ENCODE data around the gene TSPEAR. TPM values are rescaled to one million over a fixed set of nuclear protein-coding genes. Genes with fewer than 3 reads are reported as not detected.

TSPEAR gene
- total RNA-seq, 4 donors from 2014 or later = not detected

DNA sequence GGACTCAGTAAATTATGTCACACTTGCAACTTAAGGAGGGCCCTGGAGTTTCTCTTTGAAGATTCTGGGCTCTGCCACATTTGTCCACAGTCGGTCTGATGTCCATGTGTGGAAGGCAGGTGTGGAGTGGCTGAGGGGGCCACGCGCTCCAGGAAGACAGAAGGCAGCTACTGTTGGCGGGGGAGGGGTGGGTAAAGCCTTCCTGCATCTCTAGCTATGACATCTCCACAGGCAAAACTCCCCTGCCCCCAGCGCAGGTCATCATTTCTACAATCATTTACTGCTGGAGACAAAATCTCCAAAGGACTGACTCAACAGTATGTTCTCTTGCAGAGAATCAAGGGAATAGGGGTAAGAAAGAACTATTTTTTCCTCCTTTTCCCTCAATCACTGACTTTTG is 11.4 kb upstream of the TSPEAR start:
- Histone ChIP-seq H3K36me3 (no peaks in the 10 kb centered on the region), H3K27ac (no peak overlapping the region), H3K27me3 (peaks cover 50 to 68% (median 63%) of the 10 kb centered on the region in 3 donors), H3K4me3 (no peak overlapping the region), H3K4me1 (no peaks in the 10 kb centered on the region), H3K9me3 (no peaks in the 10 kb centered on the region)
- no peak for DNase-seq
- intact Hi-C loops (cut with DNase I; ENCODE audit: low total_unique reads) (no loop called here), in situ Hi-C loops (cut with MboI; ENCODE audit: low sequenced_read_pairs in 4 of 4) (no loop called here)
- TF ChIP-seq POLR2A (IDR thresholded peaks at IDR 0.05) = no peak
- TF ChIP-seq, protein P1, sequence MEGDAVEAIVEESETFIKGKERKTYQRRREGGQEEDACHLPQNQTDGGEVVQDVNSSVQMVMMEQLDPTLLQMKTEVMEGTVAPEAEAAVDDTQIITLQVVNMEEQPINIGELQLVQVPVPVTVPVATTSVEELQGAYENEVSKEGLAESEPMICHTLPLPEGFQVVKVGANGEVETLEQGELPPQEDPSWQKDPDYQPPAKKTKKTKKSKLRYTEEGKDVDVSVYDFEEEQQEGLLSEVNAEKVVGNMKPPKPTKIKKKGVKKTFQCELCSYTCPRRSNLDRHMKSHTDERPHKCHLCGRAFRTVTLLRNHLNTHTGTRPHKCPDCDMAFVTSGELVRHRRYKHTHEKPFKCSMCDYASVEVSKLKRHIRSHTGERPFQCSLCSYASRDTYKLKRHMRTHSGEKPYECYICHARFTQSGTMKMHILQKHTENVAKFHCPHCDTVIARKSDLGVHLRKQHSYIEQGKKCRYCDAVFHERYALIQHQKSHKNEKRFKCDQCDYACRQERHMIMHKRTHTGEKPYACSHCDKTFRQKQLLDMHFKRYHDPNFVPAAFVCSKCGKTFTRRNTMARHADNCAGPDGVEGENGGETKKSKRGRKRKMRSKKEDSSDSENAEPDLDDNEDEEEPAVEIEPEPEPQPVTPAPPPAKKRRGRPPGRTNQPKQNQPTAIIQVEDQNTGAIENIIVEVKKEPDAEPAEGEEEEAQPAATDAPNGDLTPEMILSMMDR (IDR thresholded peaks at IDR 0.05 in 4 of 5, conservative IDR thresholded peaks at IDR 0.05 in 1 of 5) = no peak
- no peak for ATAC-seq

DNA sequence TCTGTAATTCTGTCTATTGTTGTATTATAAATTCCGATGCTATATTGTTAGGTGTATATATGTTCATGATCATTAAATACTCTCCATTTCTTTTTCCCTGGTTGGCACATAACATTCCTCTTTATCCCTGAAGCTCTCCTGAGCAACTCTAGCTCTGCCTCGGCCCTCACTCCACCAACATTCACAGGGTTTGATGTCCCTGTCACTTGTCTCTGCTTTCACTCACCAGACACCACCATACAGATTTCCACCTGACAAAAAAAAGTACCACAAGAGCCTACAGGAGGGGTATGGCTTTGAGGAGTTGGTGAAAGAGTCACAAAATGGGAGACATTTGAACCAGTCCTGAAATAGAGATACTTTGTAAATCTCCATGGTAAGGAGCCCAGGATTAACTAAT is 8.8 kb upstream of the TSPEAR start:
- ATAC-seq = no peak
- no peaks in the 10 kb centered on the region for H3K9me3 ChIP-seq
- no peak overlapping the region for H3K27ac ChIP-seq
- no peak overlapping the region for H3K4me3 ChIP-seq
- intact Hi-C loops (cut with DNase I; ENCODE audit: low total_unique reads) = no loop called here
- H3K36me3 ChIP-seq = no peaks in the 10 kb centered on the region
- no peak for TF ChIP-seq POLR2A (IDR thresholded peaks at IDR 0.05)
- TF ChIP-seq, protein P1 (IDR thresholded peaks at IDR 0.05 in 4 of 5, conservative IDR thresholded peaks at IDR 0.05 in 1 of 5) = no peak
- in situ Hi-C loops (cut with MboI; ENCODE audit: low sequenced_read_pairs in 4 of 4) = no loop called here
- H3K27me3 ChIP-seq = peaks cover 47 to 55% (median 54%) of the 10 kb centered on the region in 3 donors
- no peaks in the 10 kb centered on the region for H3K4me1 ChIP-seq
- DNase-seq = no peak

DNA sequence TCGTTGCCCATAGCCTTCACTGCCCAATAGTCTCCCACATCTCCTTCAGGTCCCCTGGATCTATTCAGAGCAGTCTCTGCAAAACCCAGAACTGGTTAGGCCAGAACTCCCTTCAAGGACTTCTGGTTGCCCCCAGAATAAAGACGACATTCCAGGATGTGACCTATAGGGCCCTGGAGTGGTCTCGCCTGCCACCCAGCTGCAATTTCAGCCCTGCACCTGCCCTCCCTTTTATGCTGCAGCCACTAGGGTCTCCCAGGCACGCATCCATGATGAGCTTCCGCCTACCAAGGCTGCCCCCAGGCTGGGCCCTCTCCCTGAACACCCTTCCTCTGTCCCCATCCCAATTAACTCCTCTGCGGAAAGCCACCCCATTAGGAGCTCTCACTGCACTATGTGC is 7.2 kb upstream of the TSPEAR start:
- in situ Hi-C loops (cut with MboI; ENCODE audit: low sequenced_read_pairs in 4 of 4) (no loop called here), intact Hi-C loops (cut with DNase I; ENCODE audit: low total_unique reads) (no loop called here)
- no peaks in the 10 kb centered on the region for H3K9me3 ChIP-seq
- no peak overlapping the region for H3K27ac ChIP-seq
- no peak overlapping the region for H3K4me3 ChIP-seq
- DNase-seq = no peak
- H3K36me3 ChIP-seq = no peaks in the 10 kb centered on the region
- H3K27me3 ChIP-seq = peaks cover 40 to 58% (median 55%) of the 10 kb centered on the region in 3 donors
- no peaks in the 10 kb centered on the region for H3K4me1 ChIP-seq
- no peak for ATAC-seq
- TF ChIP-seq, protein P1 (IDR thresholded peaks at IDR 0.05 in 4 of 5, conservative IDR thresholded peaks at IDR 0.05 in 1 of 5) = no peak
- no peak for TF ChIP-seq POLR2A (IDR thresholded peaks at IDR 0.05)

DNA sequence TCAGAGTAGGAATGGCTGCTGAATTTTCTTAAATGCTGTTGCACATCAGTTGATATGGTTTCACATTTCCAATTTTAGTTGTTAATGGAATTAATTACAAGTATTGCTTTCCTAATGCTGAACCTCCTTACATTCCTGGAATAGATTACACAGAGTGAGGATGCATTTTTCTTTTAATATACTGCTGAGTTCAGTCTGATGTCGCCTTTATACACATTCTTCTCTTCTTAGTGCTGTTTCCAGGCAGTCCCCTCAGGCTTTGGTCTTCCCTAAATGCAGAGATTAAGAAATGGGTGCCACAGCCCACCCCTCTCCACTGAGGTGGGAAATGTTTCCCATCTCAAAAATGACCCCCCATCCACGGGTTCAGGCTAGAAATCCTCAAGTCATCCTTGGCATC is 6.7 kb upstream of the TSPEAR start:
- H3K9me3 ChIP-seq = no peaks in the 10 kb centered on the region
- H3K4me3 ChIP-seq = no peak overlapping the region
- no peaks in the 10 kb centered on the region for H3K4me1 ChIP-seq
- peaks cover 40 to 58% (median 54%) of the 10 kb centered on the region in 3 donors for H3K27me3 ChIP-seq
- no peaks in the 10 kb centered on the region for H3K36me3 ChIP-seq
- H3K27ac ChIP-seq = no peak overlapping the region
- intact Hi-C loops (cut with DNase I; ENCODE audit: low total_unique reads) = no loop called here
- ATAC-seq = no peak
- TF ChIP-seq POLR2A (IDR thresholded peaks at IDR 0.05) = no peak
- TF ChIP-seq, protein P1 (IDR thresholded peaks at IDR 0.05 in 4 of 5, conservative IDR thresholded peaks at IDR 0.05 in 1 of 5) = no peak
- in situ Hi-C loops (cut with MboI; ENCODE audit: low sequenced_read_pairs in 4 of 4) = no loop called here
- DNase-seq = no peak

DNA sequence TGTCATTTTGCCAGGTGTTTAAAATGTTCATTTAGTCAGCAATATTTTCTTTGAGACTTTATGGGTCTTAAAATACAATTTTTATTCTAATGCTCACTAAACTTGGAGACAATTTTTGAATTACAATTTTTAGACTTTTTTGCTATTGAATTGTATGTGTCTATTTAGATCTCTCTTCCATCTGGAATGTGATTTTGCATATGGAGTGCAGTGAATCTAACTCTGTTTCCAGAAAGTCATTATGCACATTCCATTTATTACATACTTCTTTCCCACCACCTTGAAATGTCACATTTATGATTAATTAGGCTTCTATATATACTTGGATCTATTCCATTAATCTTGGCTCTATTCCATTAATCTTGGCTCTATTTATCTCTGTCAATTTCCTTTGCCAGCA is 5.6 kb upstream of the TSPEAR start:
- DNase-seq = no peak
- no peak for ATAC-seq
- Histone ChIP-seq H3K4me3 (no peak overlapping the region), H3K36me3 (no peaks in the 10 kb centered on the region), H3K4me1 (no peaks in the 10 kb centered on the region), H3K9me3 (no peaks in the 10 kb centered on the region), H3K27me3 (peaks cover 49 to 61% (median 58%) of the 10 kb centered on the region in 3 donors), H3K27ac (no peak overlapping the region)
- no peak for TF ChIP-seq POLR2A (IDR thresholded peaks at IDR 0.05)
- TF ChIP-seq, protein P1 (IDR thresholded peaks at IDR 0.05 in 4 of 5, conservative IDR thresholded peaks at IDR 0.05 in 1 of 5) = no peak
- in situ Hi-C loops (cut with MboI; ENCODE audit: low sequenced_read_pairs in 4 of 4) = no loop called here
- intact Hi-C loops (cut with DNase I; ENCODE audit: low total_unique reads) = no loop called here

Data from gastrocnemius medialis (tissue), 4 donors.